IMR-90 (cell line): ENCODE data around the gene KHDRBS1. TPM values are rescaled to one million over a fixed set of nuclear protein-coding genes. Genes with fewer than 3 reads are reported as not detected.

Experiments
- ATAC-seq: fragments of 200-7000 bp; cut with Tn5 transposase; 2 replicates; pipeline ENCODE4 v1.9.1; 2020; ENCODE audit warnings: low read depth, mild to moderate bottlenecking, moderate library complexity
- BruUV-seq: library from RNA; stranded (reverse); fragments of 400-500 nt; replicated peaks from 2 replicates; lab custom pipeline; 2021; lab: Mats Ljungman, UMichigan
- CTCF ChIA-PET: fragments of 300-600 bp; formaldehyde crosslinking; extraction: SDS; loops from one replicate; lab custom pipeline; 2021; ENCODE audit warnings: antibody characterized with exemption; lab: Yijun Ruan, JAX
- POLR2A ChIA-PET: fragments of 300-600 bp; sonication (Branson Sonifier 250); formaldehyde crosslinking; loops from one replicate; lab custom pipeline; 2022; ENCODE audit warnings: antibody characterized with exemption; ENCODE audit not compliant: unreplicated experiment; lab: Charles Lee
- DNase-seq: peaks from one replicate; pipeline ENCODE4 v3.0.0; 2013
- H2AFZ ChIP-seq: replicated peaks from 2 replicates; pipeline ENCODE3; 2013; ENCODE audit warnings: low read length, mild to moderate bottlenecking; ENCODE audit not compliant: poor library complexity
- H2AK5ac ChIP-seq: 2 replicates; pipeline ENCODE4 v1.6.1; 2013; ENCODE audit warnings: low read depth, low read length, inconsistent platforms
- H2AK9ac ChIP-seq: replicated peaks from 2 replicates; pipeline ENCODE3; 2013; ENCODE audit warnings: mild to moderate bottlenecking, low read depth, low read length, moderate library complexity; ENCODE audit not compliant: poor library complexity
- H2BK120ac ChIP-seq: 2 replicates; pipeline ENCODE4 v1.6.1; 2013; ENCODE audit warnings: low read depth, low read length, inconsistent platforms
- H2BK15ac ChIP-seq: 3 replicates; pipeline ENCODE4 v1.6.1; 2013; ENCODE audit warnings: low read depth, low read length, inconsistent platforms
- H2BK20ac ChIP-seq: 2 replicates; pipeline ENCODE4 v1.6.1; 2013; ENCODE audit warnings: low read depth, mild to moderate bottlenecking, inconsistent platforms, low read length, moderate library complexity
- H2BK5ac ChIP-seq: 2 replicates; pipeline ENCODE4 v1.6.1; 2013; ENCODE audit warnings: mild to moderate bottlenecking, low read depth, low read length, inconsistent platforms; ENCODE audit not compliant: poor library complexity, severe bottlenecking
- H3K14ac ChIP-seq: replicated peaks from 2 replicates; pipeline ENCODE4 v1.6.1; 2013; ENCODE audit warnings: low read depth, low read length, inconsistent platforms
- H3K18ac ChIP-seq: 2 replicates; pipeline ENCODE4 v1.6.1; 2013; ENCODE audit warnings: low read depth, low read length, control low read depth
- H3K23ac ChIP-seq: 2 replicates; pipeline ENCODE4 v1.6.1; 2013; ENCODE audit warnings: low read depth, low read length, inconsistent platforms
- H3K27ac ChIP-seq: 2 replicates; pipeline ENCODE4 v1.5.1; 2013; ENCODE audit warnings: mild to moderate bottlenecking, control low read depth, low read length; ENCODE audit not compliant: insufficient read depth
- H3K27me3 ChIP-seq: 2 replicates; pipeline ENCODE4 v1.6.1; 2013; ENCODE audit warnings: low read length; ENCODE audit not compliant: control insufficient read depth, insufficient read depth
- H3K36me3 ChIP-seq: 2 replicates; pipeline ENCODE4 v1.6.1; 2013; ENCODE audit warnings: low read length, mixed read lengths; ENCODE audit not compliant: control insufficient read depth, insufficient read depth
- H3K4ac ChIP-seq: 2 replicates; pipeline ENCODE4 v1.6.1; 2013; ENCODE audit warnings: low read depth, low read length, inconsistent platforms
- H3K4me1 ChIP-seq: 2 replicates; pipeline ENCODE4 v1.6.1; 2013; ENCODE audit warnings: low read length, mixed read lengths; ENCODE audit not compliant: control insufficient read depth, insufficient read depth
- H3K4me2 ChIP-seq: 2 replicates; pipeline ENCODE4 v1.6.1; 2013; ENCODE audit warnings: low read depth, mild to moderate bottlenecking, control low read depth, low read length, moderate library complexity
- H3K4me3 ChIP-seq: 2 replicates; pipeline ENCODE4 v1.5.1; 2013; ENCODE audit warnings: low read depth, mild to moderate bottlenecking, control low read depth, low read length, moderate library complexity; ENCODE audit not compliant: insufficient read depth
- H3K56ac ChIP-seq: 2 replicates; pipeline ENCODE4 v1.6.1; 2013; ENCODE audit warnings: low read length, inconsistent platforms; ENCODE audit not compliant: insufficient read depth; ENCODE audit errors: extremely low read depth
- H3K79me1 ChIP-seq, 2 experiments: 2 replicates each; pipeline ENCODE4 v1.6.1; 2013; ENCODE audit warnings: low read length in 2 of 2, inconsistent platforms in 1 of 2, low read depth in 1 of 2
- H3K9ac ChIP-seq: 2 replicates; pipeline ENCODE4 v1.6.1; 2013; ENCODE audit warnings: low read depth, low read length, control low read depth
- H3K9me1 ChIP-seq: 2 replicates; pipeline ENCODE4 v1.6.1; 2013; ENCODE audit warnings: low read length, inconsistent platforms; ENCODE audit not compliant: insufficient read depth
- H3K9me3 ChIP-seq: 2 replicates; pipeline ENCODE4 v1.6.1; 2013; ENCODE audit warnings: low read length; ENCODE audit not compliant: control insufficient read depth, insufficient read depth
- H4K20me1 ChIP-seq: 2 replicates; pipeline ENCODE4 v1.6.1; 2013; ENCODE audit warnings: low read length, inconsistent platforms; ENCODE audit not compliant: insufficient read depth
- H4K5ac ChIP-seq: 2 replicates; pipeline ENCODE4 v1.6.1; 2013; ENCODE audit warnings: mild to moderate bottlenecking, low read depth, low read length, control low read depth
- H4K8ac ChIP-seq, 2 experiments: 2 replicates each; pipeline ENCODE4 v1.6.1; 2013; ENCODE audit warnings: low read depth in 2 of 2, low read length in 2 of 2, control low read depth in 1 of 2, inconsistent platforms in 1 of 2
- H4K91ac ChIP-seq: 2 replicates; pipeline ENCODE4 v1.6.1; 2013; ENCODE audit warnings: low read depth, low read length, inconsistent platforms; ENCODE audit not compliant: insufficient read depth
- CTCF ChIP-seq: conservative IDR thresholded peaks from 2 replicates; pipeline ENCODE4 v1.5.1; 2012; ENCODE audit warnings: mild to moderate bottlenecking, low read depth, low read length, improper control_type of control experiment
- MAFK ChIP-seq: IDR thresholded peaks from 2 replicates; pipeline ENCODE4 v1.6.1; 2012; ENCODE audit warnings: low read depth, low read length, improper control_type of control experiment
- RCOR1 ChIP-seq: IDR thresholded peaks from 2 replicates; pipeline ENCODE4 v1.6.1; 2012; ENCODE audit warnings: mild to moderate bottlenecking, low read length, improper control_type of control experiment; ENCODE audit not compliant: insufficient replicate concordance
- SMC3 ChIP-seq: fragments of 150-350 bp; IDR thresholded peaks from 2 replicates; pipeline ENCODE4 v1.6.1; 2016; ENCODE audit warnings: low read depth, mild to moderate bottlenecking, antibody characterized with exemption, low read length, moderate library complexity
- WGBS, 2 experiments: methylation state at CpG; one replicate each; pipeline versions ENCODE4 v1.1.5 to v1.1.7; 2013; ENCODE audit warnings: missing lambda C conversion rate in 2 of 2; ENCODE audit not compliant: insufficient read length in 1 of 2; ENCODE audit errors: extremely low coverage in 2 of 2; 5-methylcytosine and 5-hydroxymethylcytosine counted together
- dilution Hi-C: fragments of 300-500 bp; cut with HindIII; formaldehyde crosslinking; loops from one replicate; pipeline ENCODE4 v1.14.3; 2018; ENCODE audit warnings: low sequenced_read_pairs; ENCODE audit not compliant: unreplicated experiment
- in situ Hi-C: fragments of 300-500 bp; cut with MboI; formaldehyde crosslinking; loops from 3 replicates; pipeline ENCODE4 v1.14.3; 2019; ENCODE audit warnings: low sequenced_read_pairs, inconsistent platforms, mixed read lengths
- intact Hi-C: fragments of 100-400 bp; cut with micrococcal nuclease; formaldehyde crosslinking; loops from 2 replicates; pipeline ENCODE4 v1.10.0; 2022
- polyA plus RNA-seq, 3 experiments: library from polyadenylated mRNA; depleted of rRNA; stranded (reverse); fragments of >200 nt; gene quantifications; 2 replicates each; pipeline ENCODE4 v1.2.3, GENCODE V29; 2012; ENCODE audit warnings: low replicate concordance in 1 of 3
- total RNA-seq: library from RNA; depleted of rRNA; stranded (reverse); fragments of >200 nt; gene quantifications from 2 replicates; pipeline ENCODE4 v1.2.3, GENCODE V29; 2012

Gene KHDRBS1
- total and polyA plus RNA-seq, 2 of the 4 experiments (the other 2 are of a cell fraction) = 33.7 to 67.6 TPM

GRCh38 chr1:32077451-32077850 lies 63.8 kb downstream of the KHDRBS1 start:
- no peak overlapping the region for H2BK5ac ChIP-seq
- H3K27me3 ChIP-seq = no peaks in the 10 kb centered on the region
- H3K23ac ChIP-seq = no peak overlapping the region
- H4K8ac ChIP-seq = no peak overlapping the region
- H3K9me3 ChIP-seq = no peaks in the 10 kb centered on the region
- in situ Hi-C loops = no loop called here
- no peak for ATAC-seq
- no peak overlapping the region for H3K4me3 ChIP-seq
- H3K18ac ChIP-seq = no peak overlapping the region
- peaks cover 28 to 55% of the 10 kb centered on the region in 2 experiments for H3K79me1 ChIP-seq
- intact Hi-C loops = no loop called here
- H4K91ac ChIP-seq = no peak overlapping the region
- H4K20me1 ChIP-seq = peaks cover 9% of the 10 kb centered on the region
- H2AFZ ChIP-seq = no peak overlapping the region
- H4K5ac ChIP-seq = no peak overlapping the region
- BruUV-seq = no TSS peak
- TF ChIP-seq RCOR1 (no peak), CTCF (no peak), SMC3 (no peak), MAFK (no peak)
- H2BK120ac ChIP-seq = no peak overlapping the region
- H3K9ac ChIP-seq = no peak overlapping the region
- H2BK15ac ChIP-seq = no peak overlapping the region
- no peak overlapping the region for H3K4me2 ChIP-seq
- CTCF ChIA-PET = no interaction called here
- POLR2A ChIA-PET = no interaction called here
- no peak for DNase-seq
- H2AK5ac ChIP-seq = no peak overlapping the region
- no peak overlapping the region for H2AK9ac ChIP-seq
- H3K9me1 ChIP-seq = peaks cover 17% of the 10 kb centered on the region
- H3K56ac ChIP-seq = no peak overlapping the region
- peaks cover 3% of the 10 kb centered on the region; the same call in 1 of the 2 replicates for H3K4me1 ChIP-seq
- no peak overlapping the region for H3K27ac ChIP-seq
- dilution Hi-C loops = no loop called here
- no CpG with 5 or more reads among the region's 3 CpGs for WGBS, 2 experiments
- H3K14ac ChIP-seq = no peak overlapping the region
- peaks cover 30% of the 10 kb centered on the region for H3K36me3 ChIP-seq
- H2BK20ac ChIP-seq = no peak overlapping the region
- H3K4ac ChIP-seq = no peak overlapping the region
